WERI-Rb-1 (cell line): ENCODE results near the gene DGCR6.
"Not testable (repeated sequence)": the region's sequence is repeated elsewhere in the genome, so short reads cannot be mapped to it uniquely, and the experiment has no call there.

ENCODE experiments used
- DNase-seq: peaks from one replicate; pipeline ENCODE4 v3.0.0-alpha.2; 2020
- H3K27ac ChIP-seq: fragments of 250-450 bp; sonication (Bioruptor Pico); 2 replicates; pipeline ENCODE4 v1.5.1; 2020; ENCODE audit warnings: mild to moderate bottlenecking, moderate library complexity
- H3K27me3 ChIP-seq: fragments of 250-450 bp; sonication (Bioruptor Pico); 2 replicates; pipeline ENCODE4 v1.5.1; 2021; ENCODE audit warnings: mild to moderate bottlenecking, low read depth, moderate library complexity; ENCODE audit not compliant: insufficient read depth, severe bottlenecking
- H3K36me3 ChIP-seq: fragments of 250-450 bp; sonication (Bioruptor Pico); 2 replicates; pipeline ENCODE4 v1.5.1; 2020; ENCODE audit warnings: mild to moderate bottlenecking, moderate library complexity
- H3K4me3 ChIP-seq: 2 replicates; pipeline ENCODE4 v1.5.1; 2011; ENCODE audit warnings: low read depth, mild to moderate bottlenecking, control low read depth, low read length
- H3K9me3 ChIP-seq: fragments of 250-450 bp; sonication (Bioruptor Pico); 2 replicates; pipeline ENCODE4 v1.5.1; 2021; ENCODE audit warnings: mild to moderate bottlenecking, moderate library complexity; ENCODE audit not compliant: severe bottlenecking
- TF ChIP-seq, protein P1 (sequence below): IDR thresholded peaks from 2 replicates; pipeline ENCODE4 v1.5.1; 2011; ENCODE audit warnings: low read depth, mild to moderate bottlenecking, control low read depth, inconsistent platforms, low read length

Gene DGCR6

DNA sequence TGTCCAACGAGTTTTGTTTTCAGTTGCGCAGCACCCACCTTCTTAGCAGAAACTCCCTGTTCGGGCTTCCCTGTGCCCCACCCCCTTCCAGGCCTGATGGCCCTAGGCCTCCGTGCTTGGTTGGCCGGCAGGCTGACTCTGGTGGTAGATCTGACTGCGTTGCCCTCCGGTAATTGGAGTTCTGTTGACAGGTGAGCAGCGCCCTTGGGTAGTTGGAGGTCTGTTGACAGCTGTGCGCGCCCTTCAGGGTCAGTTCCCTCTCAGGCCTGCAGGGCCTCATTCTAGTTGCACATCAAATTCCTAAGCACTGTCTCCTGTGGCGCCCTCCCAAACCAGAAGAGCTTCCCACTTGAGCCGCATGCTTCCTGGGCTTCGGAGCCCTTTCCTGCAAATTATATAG, 776 bp downstream of the DGCR6 start:
- TF ChIP-seq, protein P1, sequence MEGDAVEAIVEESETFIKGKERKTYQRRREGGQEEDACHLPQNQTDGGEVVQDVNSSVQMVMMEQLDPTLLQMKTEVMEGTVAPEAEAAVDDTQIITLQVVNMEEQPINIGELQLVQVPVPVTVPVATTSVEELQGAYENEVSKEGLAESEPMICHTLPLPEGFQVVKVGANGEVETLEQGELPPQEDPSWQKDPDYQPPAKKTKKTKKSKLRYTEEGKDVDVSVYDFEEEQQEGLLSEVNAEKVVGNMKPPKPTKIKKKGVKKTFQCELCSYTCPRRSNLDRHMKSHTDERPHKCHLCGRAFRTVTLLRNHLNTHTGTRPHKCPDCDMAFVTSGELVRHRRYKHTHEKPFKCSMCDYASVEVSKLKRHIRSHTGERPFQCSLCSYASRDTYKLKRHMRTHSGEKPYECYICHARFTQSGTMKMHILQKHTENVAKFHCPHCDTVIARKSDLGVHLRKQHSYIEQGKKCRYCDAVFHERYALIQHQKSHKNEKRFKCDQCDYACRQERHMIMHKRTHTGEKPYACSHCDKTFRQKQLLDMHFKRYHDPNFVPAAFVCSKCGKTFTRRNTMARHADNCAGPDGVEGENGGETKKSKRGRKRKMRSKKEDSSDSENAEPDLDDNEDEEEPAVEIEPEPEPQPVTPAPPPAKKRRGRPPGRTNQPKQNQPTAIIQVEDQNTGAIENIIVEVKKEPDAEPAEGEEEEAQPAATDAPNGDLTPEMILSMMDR = no peak
- no peak overlapping the region for H3K27ac ChIP-seq
- H3K9me3 ChIP-seq = no peaks in the 10 kb centered on the region
- no peaks in the 10 kb centered on the region for H3K36me3 ChIP-seq
- no peaks in the 10 kb centered on the region for H3K27me3 ChIP-seq
- no peak overlapping the region for H3K4me3 ChIP-seq
- no peak for DNase-seq

DNA sequence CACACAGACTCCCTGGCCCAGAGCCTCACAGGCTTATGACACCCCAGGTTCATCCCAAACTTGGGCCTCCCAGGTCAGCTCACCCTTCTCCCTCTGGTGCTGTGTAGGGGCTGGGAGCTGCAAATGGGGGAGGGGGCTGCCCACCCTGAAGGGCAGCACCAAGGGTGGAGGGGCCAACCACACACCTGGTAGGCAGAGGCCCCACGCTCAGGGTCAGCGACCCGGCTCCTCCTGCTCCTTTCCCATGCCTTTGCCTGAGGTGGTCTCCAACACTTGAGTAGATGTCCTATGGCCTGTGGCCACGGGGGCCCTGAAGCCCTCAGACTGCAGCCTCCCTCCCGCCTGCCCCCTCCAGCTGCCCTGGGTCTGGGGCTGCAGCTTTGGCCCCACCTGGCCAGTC, 3.4 kb downstream of the DGCR6 start:
- DNase-seq = no peak
- no peaks in the 10 kb centered on the region for H3K9me3 ChIP-seq
- no peaks in the 10 kb centered on the region for H3K27me3 ChIP-seq
- H3K27ac ChIP-seq = no peak overlapping the region
- H3K36me3 ChIP-seq = no peaks in the 10 kb centered on the region
- no peak overlapping the region for H3K4me3 ChIP-seq
- TF ChIP-seq, protein P1 = no peak

DNA sequence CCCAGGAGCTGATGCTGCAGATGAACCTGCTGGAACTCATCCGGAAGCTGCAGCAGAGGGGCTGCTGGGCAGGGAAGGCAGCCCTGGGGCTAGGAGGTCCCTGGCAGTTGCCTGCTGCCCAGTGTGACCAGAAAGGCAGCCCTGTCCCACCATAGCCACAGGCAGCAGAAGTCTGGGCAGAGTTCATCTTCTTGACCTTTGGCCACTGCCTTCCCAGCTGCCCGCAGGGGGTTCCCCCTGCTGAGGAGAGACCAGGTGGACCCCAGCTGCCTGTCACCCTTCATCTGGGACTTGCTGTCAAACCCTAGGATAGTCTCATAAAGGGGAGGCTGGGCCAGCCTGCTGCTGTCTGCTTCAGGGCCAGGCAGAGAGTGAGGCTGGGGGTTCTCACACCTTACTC, 5.4 kb downstream of the DGCR6 start:
- DNase-seq, H3K9me3 ChIP-seq: not testable (repeated sequence)

DNA sequence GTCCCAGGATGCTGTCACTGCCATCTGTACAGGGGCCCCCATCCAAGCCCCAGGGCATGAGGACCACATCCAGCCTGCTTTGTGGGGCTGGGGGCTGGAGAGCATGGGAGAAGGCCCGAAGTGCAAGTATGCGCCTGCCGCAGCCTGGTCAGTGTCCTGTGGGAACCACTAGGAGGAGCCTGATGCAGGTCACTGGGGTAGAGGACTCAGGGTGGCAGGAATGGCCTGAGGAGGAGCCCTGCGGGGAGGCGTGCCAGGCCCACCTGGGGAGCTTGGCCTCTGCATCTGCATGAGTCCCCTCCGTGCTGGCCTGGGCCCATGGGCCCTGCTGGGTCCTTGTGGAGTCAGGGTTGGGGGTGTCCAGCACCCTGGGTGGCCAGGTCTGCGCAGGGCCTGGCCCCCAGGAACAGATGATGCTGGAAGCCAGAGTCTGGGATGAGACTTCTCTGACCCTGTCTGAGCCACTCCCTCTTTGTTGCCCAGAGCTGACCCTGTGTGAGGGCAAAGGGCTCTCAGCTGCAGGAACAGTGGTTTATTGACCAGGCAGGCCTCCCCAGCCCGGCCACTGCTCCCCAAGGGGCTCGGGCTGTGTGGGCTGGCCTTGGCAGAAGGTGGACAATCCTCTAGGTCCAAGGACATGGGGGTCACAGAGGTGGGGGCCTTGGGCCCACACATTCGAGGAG, 6.3 kb downstream of the DGCR6 start:
- not testable (repeated sequence) for H3K36me3 ChIP-seq, H3K4me3 ChIP-seq, H3K27ac ChIP-seq, H3K9me3 ChIP-seq, DNase-seq, H3K27me3 ChIP-seq

More for the DNA sequence above, 5.4 kb downstream of the DGCR6 start:
- H3K4me3 ChIP-seq, H3K36me3 ChIP-seq, H3K27ac ChIP-seq, H3K27me3 ChIP-seq: not testable (repeated sequence)

DNA sequence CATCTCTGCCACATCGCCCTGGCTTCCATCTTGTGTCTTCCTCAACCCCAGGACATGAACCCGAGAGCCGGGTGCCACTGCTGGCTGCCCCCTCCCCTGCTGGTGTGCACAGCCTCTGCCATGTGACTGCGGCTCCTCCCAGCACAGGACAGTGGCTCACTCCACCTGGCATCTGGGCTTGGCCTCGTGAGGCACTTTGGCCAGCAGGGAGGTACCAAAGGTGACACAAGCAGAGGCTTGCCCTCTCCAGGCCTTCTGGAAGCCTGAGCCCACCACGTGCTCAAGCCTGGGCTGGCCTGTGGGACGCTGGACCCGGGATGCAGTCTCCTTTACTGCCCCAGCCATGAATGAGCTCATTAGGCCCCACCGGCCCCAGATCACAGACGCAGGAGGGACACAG, 8.4 kb downstream of the DGCR6 start:
- H3K9me3 ChIP-seq, H3K4me3 ChIP-seq, H3K36me3 ChIP-seq, DNase-seq, H3K27ac ChIP-seq, H3K27me3 ChIP-seq: not testable (repeated sequence)

DNA sequence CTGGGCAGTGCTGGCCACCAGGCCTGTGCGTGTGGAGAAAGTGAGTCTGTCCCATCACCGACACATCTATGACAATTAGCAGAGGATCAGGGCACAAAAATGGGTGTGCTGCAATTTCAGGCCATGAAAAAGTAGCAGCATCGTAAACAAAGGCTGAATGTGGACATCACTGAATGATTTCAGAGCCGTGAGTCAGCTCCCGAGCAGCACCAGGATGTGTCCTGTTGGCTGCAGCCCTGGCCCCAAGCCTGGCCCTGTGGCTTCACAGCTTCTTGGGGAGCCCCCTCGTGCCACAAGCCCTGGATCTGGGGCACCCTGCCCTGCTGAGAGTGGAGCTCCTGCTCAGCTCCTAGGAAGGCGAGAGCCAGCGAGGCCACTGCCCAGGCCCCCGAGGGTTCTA, 9.4 kb downstream of the DGCR6 start:
- not testable (repeated sequence) for H3K4me3 ChIP-seq, H3K36me3 ChIP-seq, DNase-seq, H3K27ac ChIP-seq, H3K9me3 ChIP-seq, H3K27me3 ChIP-seq

DNA sequence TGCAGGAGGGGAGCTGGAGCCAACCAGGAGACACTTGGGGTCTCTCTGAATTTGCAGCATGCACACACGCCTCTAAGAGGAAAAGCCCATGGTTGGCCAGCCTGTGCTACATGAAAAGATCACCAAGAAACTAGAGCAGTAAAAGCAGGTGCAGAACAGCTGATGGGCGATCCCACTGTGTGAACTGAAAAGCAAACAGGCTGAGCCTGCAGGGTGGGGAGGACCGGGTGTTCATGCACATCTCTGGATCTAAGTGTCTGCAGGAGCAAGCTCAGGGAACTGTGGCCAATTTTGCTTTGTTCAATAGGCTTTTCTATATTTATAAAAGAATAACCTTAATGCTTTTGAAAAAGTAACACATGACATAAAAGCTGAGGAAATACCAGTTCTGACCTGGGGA, 11.7 kb downstream of the DGCR6 start:
- DNase-seq, H3K9me3 ChIP-seq, H3K27me3 ChIP-seq, H3K36me3 ChIP-seq, H3K27ac ChIP-seq, H3K4me3 ChIP-seq: not testable (repeated sequence)

DNA sequence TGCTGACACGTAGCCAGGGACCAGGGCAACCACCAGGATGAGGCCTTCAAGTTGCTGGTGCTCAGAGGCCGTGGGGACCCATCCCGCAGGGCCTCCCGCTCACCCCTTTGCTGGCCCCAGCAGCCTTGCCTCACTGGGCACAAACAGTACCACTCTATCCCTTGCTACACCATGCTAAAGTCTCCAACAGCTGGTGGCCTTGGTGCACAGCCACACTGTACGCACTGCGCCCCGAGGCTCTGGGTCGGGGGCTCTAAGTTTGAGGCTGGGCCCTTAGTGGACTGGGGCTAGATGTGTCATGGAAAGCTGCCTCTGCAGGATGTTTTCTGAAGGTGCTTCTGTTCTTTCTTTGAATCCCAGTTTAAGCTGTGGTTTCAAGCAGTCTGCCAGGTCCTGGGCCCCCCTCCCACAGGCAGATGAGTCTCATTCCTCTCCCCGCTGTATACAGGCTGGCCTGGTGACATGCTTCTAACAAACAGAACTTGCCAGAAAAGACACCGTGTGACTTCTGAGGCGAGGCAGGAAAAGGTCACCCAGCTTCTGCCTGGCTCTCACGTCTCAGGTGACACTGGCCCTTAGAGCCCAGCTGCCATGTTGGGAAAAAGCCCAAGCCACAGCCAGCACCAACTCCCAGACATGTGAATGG, 14.3 kb downstream of the DGCR6 start:
- H3K4me3 ChIP-seq, H3K36me3 ChIP-seq, H3K27me3 ChIP-seq, DNase-seq, H3K9me3 ChIP-seq, H3K27ac ChIP-seq: not testable (repeated sequence)
